ENCODE data around the gene TRMT5. TPM values are rescaled to one million over a fixed set of nuclear protein-coding genes. Genes with fewer than 3 reads are reported as not detected.

Gene TRMT5
- total RNA-seq, 3 donors from 2014 or later: 7.8 to 13.6 (median 10.8) TPM

GRCh38 chr14:60951776-60952435 is 29.0 kb downstream of the TRMT5 start:
- TF ChIP-seq CTCF (IDR thresholded peaks at IDR 0.05): no peak

GRCh38 chr14:60946773-60947172 is 34.1 kb downstream of the TRMT5 start:
- Histone ChIP-seq H3K9me3 (no peaks in the 10 kb centered on the region), H3K36me3 (ENCODE audit: low read depth) (no peaks in the 10 kb centered on the region), H3K4me3 (no peak overlapping the region), H3K4me1 (ENCODE audit: low read depth) (no peaks in the 10 kb centered on the region)
- ATAC-seq (no peak), DNase-seq (no peak)
- TF ChIP-seq CTCF (IDR thresholded peaks at IDR 0.05): no peak
- intact Hi-C loops (cut with DNase I, micrococcal nuclease): no loop called here

More at GRCh38 chr14:60951776-60952435, 29.0 kb downstream of the TRMT5 start:
- ATAC-seq (no peak), DNase-seq (no peak)
- Histone ChIP-seq H3K9me3 (peaks cover 12% of the 10 kb centered on the region), H3K36me3 (ENCODE audit: low read depth) (no peaks in the 10 kb centered on the region), H3K4me1 (ENCODE audit: low read depth) (no peaks in the 10 kb centered on the region), H3K4me3 (no peak overlapping the region)
- intact Hi-C loops (cut with DNase I, micrococcal nuclease): no loop called here

GRCh38 chr14:60945984-60946383 is 34.9 kb downstream of the TRMT5 start:
- TF ChIP-seq CTCF (IDR thresholded peaks at IDR 0.05): no peak
- no peaks in the 10 kb centered on the region for H3K4me1 ChIP-seq (ENCODE audit: low read depth)
- ATAC-seq (no peak), DNase-seq (no peak)
- intact Hi-C loops (cut with DNase I, micrococcal nuclease): no loop called here
- H3K4me3 ChIP-seq: no peak overlapping the region
- H3K9me3 ChIP-seq: no peaks in the 10 kb centered on the region
- H3K36me3 ChIP-seq (ENCODE audit: low read depth): no peaks in the 10 kb centered on the region

GRCh38 chr14:60944204-60944603 is 36.7 kb downstream of the TRMT5 start:
- intact Hi-C loops (cut with DNase I, micrococcal nuclease): no loop called here
- H3K4me1 ChIP-seq (ENCODE audit: low read depth): no peaks in the 10 kb centered on the region
- DNase-seq: no peak
- H3K9me3 ChIP-seq: no peaks in the 10 kb centered on the region
- TF ChIP-seq CTCF (IDR thresholded peaks at IDR 0.05): no peak
- H3K36me3 ChIP-seq (ENCODE audit: low read depth): no peaks in the 10 kb centered on the region
- no peak for ATAC-seq
- H3K4me3 ChIP-seq: no peak overlapping the region

- no peaks in the 10 kb centered on the region for H3K9me3 ChIP-seq
- no peak for TF ChIP-seq CTCF (IDR thresholded peaks at IDR 0.05)
- H3K36me3 ChIP-seq (ENCODE audit: low read depth): no peaks in the 10 kb centered on the region
- DNase-seq (no peak), ATAC-seq (no peak)
- intact Hi-C loops (cut with DNase I, micrococcal nuclease): no loop called here
- H3K4me1 ChIP-seq (ENCODE audit: low read depth): no peaks in the 10 kb centered on the region
- H3K4me3 ChIP-seq: no peak overlapping the region
Observed at GRCh38 chr14:60943637-60944032, 37.2 kb downstream of the TRMT5 start.

- Histone ChIP-seq H3K4me3 (no peak overlapping the region), H3K36me3 (ENCODE audit: low read depth) (no peaks in the 10 kb centered on the region), H3K4me1 (ENCODE audit: low read depth) (peaks cover 5% of the 10 kb centered on the region), H3K9me3 (no peaks in the 10 kb centered on the region)
- intact Hi-C loops (cut with DNase I, micrococcal nuclease): no loop called here
- ATAC-seq: no peak
- no peak for TF ChIP-seq CTCF (IDR thresholded peaks at IDR 0.05)
- no peak for DNase-seq
Observed at GRCh38 chr14:60935319-60935718, 45.6 kb downstream of the TRMT5 start.

Data from mucosa of descending colon (tissue), 3 donors.